Measurements from ENCODE around the gene COL23A1. TPM values are rescaled to one million over a fixed set of nuclear protein-coding genes. Genes with fewer than 3 reads are reported as not detected.

COL23A1 gene
- total RNA-seq, 4 donors from 2014 or later: 0.83 to 1.8 (median 1.5) TPM

- H3K36me3 ChIP-seq: peaks cover 61 to 95% (median 82%) of the 10 kb centered on the region in 4 donors
- TF ChIP-seq CTCF (IDR thresholded peaks at IDR 0.05) (no peak), POLR2A (IDR thresholded peaks at IDR 0.05; ENCODE audit: low read depth) (no peak), POLR2AphosphoS5 (IDR thresholded peaks at IDR 0.05) (no peak), EP300 (IDR thresholded peaks at IDR 0.05) (no peak)
- H3K27me3 ChIP-seq: no peaks in the 10 kb centered on the region
- 94% methylated on average over 4 of the region's 6 CpGs for WGBS
- no peak overlapping the region for H3K4me3 ChIP-seq
- no peaks in the 10 kb centered on the region for H3K9me3 ChIP-seq
- intact Hi-C loops (cut with DNase I): no loop called here
- no peak overlapping the region for H3K27ac ChIP-seq (replicated peaks in 1 of 4)
- H3K4me1 ChIP-seq: peaks cover 0 to 12% (median 0%) of the 10 kb centered on the region in 4 donors
- DNase-seq (ENCODE audit: extremely low spot score): no peak
Measured at GRCh38 chr5:178214160-178214803, 375.9 kb downstream of the COL23A1 start.

DNA sequence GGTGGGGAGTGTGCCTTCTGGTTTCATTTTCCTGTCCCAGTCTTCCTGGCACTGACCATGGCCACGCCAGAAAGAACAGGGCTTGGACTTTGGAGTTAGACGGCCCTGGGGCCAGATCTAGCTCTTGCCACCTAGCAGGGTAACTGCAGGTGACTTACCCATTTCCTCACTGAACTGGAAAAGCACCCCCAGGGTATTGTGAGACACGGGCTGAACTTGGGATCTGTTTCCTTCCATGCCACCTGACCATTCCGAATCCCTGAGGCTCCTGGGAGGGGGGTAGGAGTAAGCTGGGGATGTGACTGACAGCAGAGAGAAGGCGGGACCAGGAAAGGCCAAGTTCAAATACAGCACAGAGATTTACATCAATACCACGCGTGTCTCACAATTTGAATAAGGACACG is 376.4 kb downstream of the COL23A1 start:
- Histone ChIP-seq H3K9me3 (no peaks in the 10 kb centered on the region), H3K4me3 (no peak overlapping the region), H3K27ac (replicated peaks in 1 of 4) (no peak overlapping the region), H3K4me1 (peaks cover 0 to 14% (median 0%) of the 10 kb centered on the region in 4 donors), H3K27me3 (no peaks in the 10 kb centered on the region), H3K36me3 (peaks cover 66 to 97% (median 87%) of the 10 kb centered on the region in 4 donors)
- no peak for TF ChIP-seq POLR2A (IDR thresholded peaks at IDR 0.05; ENCODE audit: low read depth)
- TF ChIP-seq CTCF (IDR thresholded peaks at IDR 0.05): no peak
- TF ChIP-seq EP300 (IDR thresholded peaks at IDR 0.05): no peak
- TF ChIP-seq POLR2AphosphoS5 (IDR thresholded peaks at IDR 0.05): no peak
- DNase-seq (ENCODE audit: extremely low spot score): no peak
- WGBS: 83% methylated on average over 8 of the region's 8 CpGs
- intact Hi-C loops (cut with DNase I): no loop called here

DNA sequence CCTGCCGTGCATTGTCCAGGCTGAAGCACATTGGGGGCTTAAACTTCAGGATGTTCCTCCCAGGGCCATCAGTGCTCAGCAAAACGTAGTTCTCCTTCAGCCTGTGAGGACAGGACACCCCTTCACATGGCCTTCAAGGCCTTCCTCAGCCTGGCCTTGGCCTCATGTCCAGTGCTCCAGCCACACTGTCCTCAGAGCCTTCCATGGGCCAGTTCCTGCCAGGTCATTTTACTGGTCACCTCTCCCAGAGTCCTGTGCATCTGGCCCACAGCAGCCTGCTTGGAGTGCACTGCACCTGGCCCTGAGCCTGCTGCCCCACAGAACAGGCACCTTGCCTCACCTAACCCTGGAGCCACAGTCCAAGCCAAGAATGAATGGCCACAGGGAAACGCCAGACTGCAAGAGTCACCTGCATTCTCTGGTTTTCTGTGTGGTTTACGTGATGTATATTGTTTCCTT is 377.2 kb downstream of the COL23A1 start:
- H3K36me3 ChIP-seq: peaks cover 72 to 97% (median 90%) of the 10 kb centered on the region in 4 donors

DNA sequence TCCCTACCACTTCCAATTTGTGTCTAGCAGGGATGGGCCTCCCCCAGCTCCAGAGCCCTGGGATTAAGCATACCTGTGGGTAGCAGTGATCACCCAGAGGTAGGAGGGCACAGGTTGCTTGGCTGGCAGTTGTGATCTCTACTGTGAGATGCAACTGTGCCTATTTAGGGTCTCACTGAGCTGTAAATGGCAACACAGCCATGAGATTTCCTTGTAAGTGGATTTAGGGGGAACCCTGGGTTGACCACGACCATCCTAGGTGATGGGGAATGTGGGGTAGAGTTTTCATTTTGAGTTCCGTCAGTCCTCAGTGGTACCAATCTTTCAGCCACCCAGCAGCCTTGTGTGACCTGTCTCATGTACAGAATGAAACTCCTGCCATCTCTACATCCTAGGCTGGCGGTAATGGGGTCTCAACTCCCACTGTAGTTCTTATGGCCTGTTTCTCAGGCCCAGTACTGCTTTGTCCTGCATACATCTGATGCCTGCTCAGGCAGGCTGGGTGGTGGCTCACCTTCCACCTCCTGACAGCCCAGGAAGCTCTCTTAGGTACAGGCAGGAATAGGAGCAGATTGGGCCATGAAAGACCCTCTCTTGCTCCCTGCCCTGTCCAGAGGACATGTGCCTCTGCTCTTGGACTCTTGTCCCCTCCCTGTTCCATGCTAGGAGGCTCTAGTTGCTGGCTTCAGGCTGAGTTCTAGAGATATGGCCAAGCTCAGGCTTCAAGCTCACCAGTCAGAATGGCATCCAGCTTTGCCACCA is 377.8 kb downstream of the COL23A1 start:
- H3K36me3 ChIP-seq: peaks cover 75 to 100% (median 95%) of the 10 kb centered on the region in 4 donors
- WGBS: 81% methylated on average over 3 of the region's 3 CpGs
- intact Hi-C loops (cut with DNase I): no loop called here
- peaks cover 3 to 27% (median 6%) of the 10 kb centered on the region in 4 donors for H3K4me1 ChIP-seq
- no peaks in the 10 kb centered on the region for H3K27me3 ChIP-seq
- H3K4me3 ChIP-seq: no peak overlapping the region
- no peak overlapping the region for H3K27ac ChIP-seq (replicated peaks in 1 of 4)
- TF ChIP-seq CTCF (IDR thresholded peaks at IDR 0.05): no peak
- no peak for TF ChIP-seq POLR2AphosphoS5 (IDR thresholded peaks at IDR 0.05)
- no peak for TF ChIP-seq EP300 (IDR thresholded peaks at IDR 0.05)
- no peak for TF ChIP-seq POLR2A (IDR thresholded peaks at IDR 0.05; ENCODE audit: low read depth)
- H3K9me3 ChIP-seq: no peaks in the 10 kb centered on the region
- DNase-seq (ENCODE audit: extremely low spot score): no peak

More for the DNA sequence above, 377.2 kb downstream of the COL23A1 start:
- no peak for DNase-seq (ENCODE audit: extremely low spot score)
- Histone ChIP-seq H3K27ac (replicated peaks in 1 of 4) (no peak overlapping the region), H3K27me3 (no peaks in the 10 kb centered on the region), H3K4me1 (peaks cover 0 to 21% (median under 1%) of the 10 kb centered on the region in 4 donors), H3K4me3 (no peak overlapping the region), H3K9me3 (no peaks in the 10 kb centered on the region)
- TF ChIP-seq POLR2A (IDR thresholded peaks at IDR 0.05; ENCODE audit: low read depth) (no peak), EP300 (IDR thresholded peaks at IDR 0.05) (no peak), POLR2AphosphoS5 (IDR thresholded peaks at IDR 0.05) (no peak)
- 59% methylated on average over 4 of the region's 4 CpGs for WGBS
- intact Hi-C loops (cut with DNase I): no loop called here
